ENCODE data around the gene MCM10. TPM values are rescaled to one million over a fixed set of nuclear protein-coding genes. Genes with fewer than 3 reads are reported as not detected.

MCM10 gene
- 0.42 TPM for total RNA-seq

DNA sequence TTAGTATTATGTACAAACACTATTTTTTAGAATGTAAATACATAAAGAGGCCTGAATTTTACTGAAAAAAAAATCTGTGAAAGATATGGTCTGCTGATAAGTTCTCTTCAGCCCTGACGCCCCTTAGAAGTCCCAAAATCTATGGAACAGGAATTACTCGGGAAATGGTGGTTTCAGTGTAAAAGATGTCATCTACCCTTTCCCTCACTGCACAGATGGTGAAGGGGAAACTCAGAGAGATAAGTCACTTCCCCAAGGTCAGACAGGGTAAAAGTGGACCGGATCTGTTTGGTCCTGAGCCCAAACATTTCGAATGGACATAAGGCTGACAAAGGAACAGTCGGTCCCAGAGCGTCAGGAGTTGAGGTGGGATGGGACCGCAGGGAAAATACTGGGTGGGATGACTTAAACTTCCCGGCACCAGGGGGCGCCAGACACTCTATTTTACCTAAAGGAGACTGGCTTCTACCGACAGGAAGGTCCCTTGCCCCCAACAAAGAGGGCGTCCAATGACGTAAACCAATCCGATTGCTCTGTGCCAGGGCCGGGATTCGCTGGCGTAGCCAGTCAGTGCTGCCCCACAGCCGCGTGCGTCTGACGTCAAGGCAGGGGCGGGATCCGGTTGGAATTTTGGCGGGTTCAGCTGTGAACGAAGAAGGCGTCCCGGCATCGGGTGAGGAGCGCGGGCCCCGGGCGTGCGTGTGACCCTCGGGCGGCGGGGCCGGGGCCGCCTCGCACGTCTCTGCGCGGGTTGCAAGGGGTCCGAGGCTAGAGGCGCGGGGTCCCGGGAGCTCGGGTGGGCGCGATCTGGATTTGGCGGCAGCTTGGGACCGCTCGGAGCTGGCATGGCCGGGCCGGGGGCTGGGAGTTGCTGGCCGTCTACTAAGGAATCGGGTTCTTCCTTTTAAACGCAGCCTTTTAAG lies at the start of gene MCM10:
Gene MCM10 (plus strand): TSS at position 625 of the 923 bp plus-strand sequence. CDS start 2,645 bp downstream, outside the sequence.
- Histone ChIP-seq H3K4me1 (ENCODE audit: insufficient read depth, low read length) (peaks cover 15% of the 10 kb centered on the region), H3K9me3 (ENCODE audit: low read depth, low read length) (no peaks in the 10 kb centered on the region), H3K4me3 (ENCODE audit: low read length) (peak within 1 kb of the TSS; percentile 40), H3K27me3 (ENCODE audit: insufficient read depth, low read length) (no peaks in the 10 kb centered on the region)

GRCh38 chr10:13113544-13113943 lies 47.8 kb upstream of the MCM10 start:
- H3K9me3 ChIP-seq (ENCODE audit: low read depth, low read length) = no peaks in the 10 kb centered on the region
- peaks cover 33% of the 10 kb centered on the region for H3K4me1 ChIP-seq (ENCODE audit: insufficient read depth, low read length)

DNA sequence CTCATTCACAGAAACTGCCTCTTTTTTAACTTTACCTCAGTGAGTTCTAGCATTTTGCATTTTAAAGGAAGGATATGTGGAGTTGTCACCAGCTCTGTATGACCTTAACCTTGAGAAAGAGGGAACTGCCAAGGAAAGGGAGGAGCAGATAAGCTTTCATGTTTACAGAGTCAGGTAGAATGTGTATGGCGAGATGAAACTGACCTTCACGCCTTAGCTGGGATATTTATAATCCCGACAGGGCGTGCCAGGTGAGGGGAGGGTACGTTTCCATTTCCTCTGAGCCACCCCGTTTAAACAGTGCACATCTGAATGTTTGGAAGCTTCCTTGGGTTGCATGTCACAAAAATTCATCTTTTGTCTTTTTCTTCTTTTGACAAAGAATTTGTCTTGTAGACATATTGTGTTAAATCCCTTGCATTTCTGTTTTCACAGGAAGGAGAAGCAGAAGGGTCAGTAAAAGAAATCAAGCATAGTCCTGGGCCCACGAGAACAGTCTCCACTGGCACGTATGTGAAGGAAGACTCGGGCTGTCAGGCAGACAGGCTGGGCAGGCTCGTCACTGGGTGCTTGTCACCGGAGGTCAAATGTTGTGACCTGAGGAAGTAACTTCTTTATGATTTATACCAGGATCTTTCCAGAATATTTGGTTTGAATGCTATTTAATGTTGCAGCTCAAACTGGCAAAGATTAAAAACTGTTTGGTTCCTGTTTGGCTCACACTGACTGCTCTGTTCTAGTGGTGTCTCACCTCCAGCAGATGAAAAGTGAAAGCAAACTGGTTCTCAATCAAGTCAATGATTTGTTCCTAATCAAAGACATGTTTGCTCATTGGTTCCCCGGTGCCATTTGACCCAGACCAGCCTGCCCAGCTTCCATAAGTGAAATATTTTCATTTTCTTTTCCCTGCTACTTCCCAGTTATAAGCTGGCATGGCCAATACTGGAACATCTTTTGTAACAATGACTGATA lies 45.2 kb upstream of the MCM10 start:
- no peaks in the 10 kb centered on the region for H3K9me3 ChIP-seq (ENCODE audit: low read depth, low read length)
- H3K27me3 ChIP-seq (ENCODE audit: insufficient read depth, low read length) = peaks cover 13% of the 10 kb centered on the region
- H3K4me3 ChIP-seq (ENCODE audit: low read length) = no peak overlapping the region
- peaks cover 26% of the 10 kb centered on the region for H3K4me1 ChIP-seq (ENCODE audit: insufficient read depth, low read length)

More at GRCh38 chr10:13113544-13113943, 47.8 kb upstream of the MCM10 start:
- Histone ChIP-seq H3K4me3 (ENCODE audit: low read length) (no peak overlapping the region), H3K27me3 (ENCODE audit: insufficient read depth, low read length) (peaks cover 3% of the 10 kb centered on the region)

GRCh38 chr10:13117841-13118783 lies 43.2 kb upstream of the MCM10 start:
- Histone ChIP-seq H3K4me3 (ENCODE audit: low read length) (no peak overlapping the region), H3K4me1 (ENCODE audit: insufficient read depth, low read length) (peaks cover 26% of the 10 kb centered on the region), H3K27me3 (ENCODE audit: insufficient read depth, low read length) (peaks cover 13% of the 10 kb centered on the region), H3K9me3 (ENCODE audit: low read depth, low read length) (no peaks in the 10 kb centered on the region)

- H3K4me1 ChIP-seq (ENCODE audit: insufficient read depth, low read length) = peaks cover 26% of the 10 kb centered on the region
- H3K4me3 ChIP-seq (ENCODE audit: low read length) = no peak overlapping the region
- H3K9me3 ChIP-seq (ENCODE audit: low read depth, low read length) = no peaks in the 10 kb centered on the region
- H3K27me3 ChIP-seq (ENCODE audit: insufficient read depth, low read length) = peaks cover 13% of the 10 kb centered on the region
Measured at GRCh38 chr10:13118784-13119410, 42.5 kb upstream of the MCM10 start.

DNA sequence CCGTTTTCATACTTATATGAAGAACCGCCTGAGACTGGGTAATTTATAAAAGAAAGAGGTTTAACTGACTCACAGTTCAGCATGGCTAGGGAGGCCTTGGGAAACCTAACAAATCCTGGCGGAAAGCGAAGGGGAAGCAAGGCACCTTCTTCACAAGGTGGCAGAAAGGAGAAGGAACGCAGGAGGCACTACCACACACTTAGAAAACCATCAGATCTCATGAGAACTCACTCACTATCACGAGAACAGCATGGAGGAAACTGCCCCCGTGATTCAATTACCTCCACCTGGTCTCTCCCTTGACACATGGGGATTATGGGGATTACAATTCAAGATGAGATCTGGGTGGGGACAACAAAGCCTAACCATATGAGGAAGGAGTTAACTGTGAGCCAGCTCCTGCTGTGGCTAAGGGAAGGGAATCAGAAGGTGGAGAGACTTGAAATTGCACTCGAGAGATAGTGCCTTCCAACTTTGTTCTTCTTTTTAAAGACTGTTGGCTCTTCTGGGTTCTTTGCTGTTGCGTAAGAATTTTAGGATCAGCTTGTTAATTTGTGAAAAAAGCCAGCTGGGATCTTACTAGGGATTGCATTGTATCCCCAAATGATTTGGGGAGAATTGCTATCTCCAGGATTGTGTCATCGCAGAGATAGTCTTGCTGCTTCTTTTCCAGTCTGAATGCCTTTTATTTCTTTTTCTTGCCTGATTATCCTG lies 40.4 kb upstream of the MCM10 start:
- Histone ChIP-seq H3K4me1 (ENCODE audit: insufficient read depth, low read length) (peaks cover 22% of the 10 kb centered on the region), H3K27me3 (ENCODE audit: insufficient read depth, low read length) (peaks cover 10% of the 10 kb centered on the region), H3K4me3 (ENCODE audit: low read length) (no peak overlapping the region), H3K9me3 (ENCODE audit: low read depth, low read length) (no peaks in the 10 kb centered on the region)

- H3K4me3 ChIP-seq (ENCODE audit: low read length) = no peak overlapping the region
- H3K9me3 ChIP-seq (ENCODE audit: low read depth, low read length) = no peaks in the 10 kb centered on the region
- H3K27me3 ChIP-seq (ENCODE audit: insufficient read depth, low read length) = peaks cover 10% of the 10 kb centered on the region
- peaks cover 17% of the 10 kb centered on the region for H3K4me1 ChIP-seq (ENCODE audit: insufficient read depth, low read length)
Measured at GRCh38 chr10:13121500-13121854, 39.9 kb upstream of the MCM10 start.

- Histone ChIP-seq H3K4me1 (ENCODE audit: insufficient read depth, low read length) (no peaks in the 10 kb centered on the region), H3K9me3 (ENCODE audit: low read depth, low read length) (no peaks in the 10 kb centered on the region), H3K4me3 (ENCODE audit: low read length) (no peak overlapping the region), H3K27me3 (ENCODE audit: insufficient read depth, low read length) (no peaks in the 10 kb centered on the region)
Measured at GRCh38 chr10:13136651-13137050, 24.7 kb upstream of the MCM10 start.

DNA sequence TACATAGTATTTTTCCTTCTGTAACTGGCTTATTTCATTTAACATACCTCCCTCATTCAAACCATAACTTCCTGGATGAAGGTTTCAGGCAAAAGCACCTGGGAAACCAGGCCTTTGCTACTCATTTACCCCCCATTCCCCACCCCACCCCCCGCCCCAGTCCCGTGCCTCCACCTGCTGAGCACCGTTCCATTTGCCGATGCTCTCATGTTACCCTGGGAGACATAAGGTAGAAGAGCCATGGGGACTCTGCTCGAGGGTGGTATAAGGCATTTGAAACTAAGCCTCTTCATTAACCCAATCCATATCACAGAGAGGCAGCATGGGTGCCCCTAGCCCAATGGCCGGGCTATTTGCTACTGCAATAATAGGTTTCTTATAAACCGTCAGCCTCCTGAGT lies 22.2 kb upstream of the MCM10 start:
- no peaks in the 10 kb centered on the region for H3K9me3 ChIP-seq (ENCODE audit: low read depth, low read length)
- H3K27me3 ChIP-seq (ENCODE audit: insufficient read depth, low read length) = no peaks in the 10 kb centered on the region
- no peaks in the 10 kb centered on the region for H3K4me1 ChIP-seq (ENCODE audit: insufficient read depth, low read length)
- no peak overlapping the region for H3K4me3 ChIP-seq (ENCODE audit: low read length)

DNA sequence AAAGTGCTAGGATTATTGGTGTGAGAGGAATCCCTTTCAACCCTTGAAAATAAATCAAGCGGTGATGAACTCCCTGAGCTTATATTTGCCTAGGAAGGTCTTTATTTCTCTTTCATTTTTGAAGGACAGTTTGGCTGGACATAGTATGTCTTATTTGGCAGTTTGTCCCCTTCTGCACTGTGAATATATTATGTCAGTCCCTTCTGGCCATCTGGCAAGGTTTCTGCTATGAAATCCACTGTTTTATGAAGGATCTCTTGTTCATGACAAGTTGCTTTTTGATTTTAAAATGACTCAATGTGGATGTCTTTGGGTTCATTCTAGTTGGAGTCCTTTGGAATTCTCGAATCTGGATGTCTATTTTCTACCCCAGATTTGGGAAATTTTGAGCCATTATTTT lies 21.7 kb upstream of the MCM10 start:
- H3K9me3 ChIP-seq (ENCODE audit: low read depth, low read length) = no peaks in the 10 kb centered on the region
- H3K4me3 ChIP-seq (ENCODE audit: low read length) = no peak overlapping the region
- no peaks in the 10 kb centered on the region for H3K27me3 ChIP-seq (ENCODE audit: insufficient read depth, low read length)
- H3K4me1 ChIP-seq (ENCODE audit: insufficient read depth, low read length) = no peaks in the 10 kb centered on the region

DNA sequence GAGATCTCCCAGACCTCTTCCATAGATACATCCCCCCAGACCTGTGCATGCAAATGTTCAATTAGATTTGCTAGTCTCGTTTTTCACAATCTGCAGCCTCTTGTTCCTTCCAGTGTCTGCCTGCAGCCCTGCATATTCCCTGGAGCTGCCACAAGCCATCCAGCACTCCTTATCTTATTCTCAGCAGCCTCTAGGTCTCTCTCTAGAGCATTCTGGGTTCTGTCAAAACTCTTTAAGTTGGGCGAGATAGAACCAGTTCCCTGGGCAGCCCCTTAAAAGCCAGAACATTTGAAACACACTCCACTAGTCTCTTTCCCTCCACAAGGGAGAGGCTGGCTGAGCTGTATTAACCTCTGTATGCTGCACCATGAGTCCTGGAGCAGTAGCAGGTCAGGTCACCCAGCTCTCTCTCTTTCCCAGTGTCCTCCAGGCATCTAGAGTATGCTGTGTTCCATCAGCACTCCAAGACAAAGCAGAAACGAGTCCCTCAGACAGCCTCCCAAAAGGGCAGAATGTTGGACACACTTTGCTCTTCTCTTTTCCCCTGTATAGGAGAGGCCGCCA lies 20.6 kb upstream of the MCM10 start:
- no peak overlapping the region for H3K4me3 ChIP-seq (ENCODE audit: low read length)
- H3K4me1 ChIP-seq (ENCODE audit: insufficient read depth, low read length) = no peaks in the 10 kb centered on the region
- no peaks in the 10 kb centered on the region for H3K9me3 ChIP-seq (ENCODE audit: low read depth, low read length)
- no peaks in the 10 kb centered on the region for H3K27me3 ChIP-seq (ENCODE audit: insufficient read depth, low read length)

DNA sequence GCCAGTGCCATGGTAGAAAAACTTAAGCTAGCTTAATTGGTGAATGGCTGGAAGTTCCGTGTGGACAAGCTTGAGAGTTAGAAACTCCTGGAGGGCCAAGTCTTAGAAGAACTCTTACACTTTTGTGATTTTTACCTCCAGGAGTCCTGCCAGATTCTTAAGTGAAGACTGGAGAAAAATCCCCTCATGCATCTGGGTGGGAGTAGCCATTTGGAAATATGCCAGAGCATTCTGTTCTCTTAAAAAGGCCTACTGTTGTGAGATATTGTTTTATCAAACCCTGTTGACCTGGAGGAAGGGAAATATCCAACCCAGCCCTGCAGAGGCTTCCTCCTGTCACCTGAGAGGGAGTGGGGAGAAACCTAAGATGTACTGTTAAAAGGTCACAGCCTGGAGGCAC lies 17.6 kb upstream of the MCM10 start:
- H3K4me1 ChIP-seq (ENCODE audit: insufficient read depth, low read length) = no peaks in the 10 kb centered on the region
- no peaks in the 10 kb centered on the region for H3K9me3 ChIP-seq (ENCODE audit: low read depth, low read length)
- no peaks in the 10 kb centered on the region for H3K27me3 ChIP-seq (ENCODE audit: insufficient read depth, low read length)
- no peak overlapping the region for H3K4me3 ChIP-seq (ENCODE audit: low read length)

DNA sequence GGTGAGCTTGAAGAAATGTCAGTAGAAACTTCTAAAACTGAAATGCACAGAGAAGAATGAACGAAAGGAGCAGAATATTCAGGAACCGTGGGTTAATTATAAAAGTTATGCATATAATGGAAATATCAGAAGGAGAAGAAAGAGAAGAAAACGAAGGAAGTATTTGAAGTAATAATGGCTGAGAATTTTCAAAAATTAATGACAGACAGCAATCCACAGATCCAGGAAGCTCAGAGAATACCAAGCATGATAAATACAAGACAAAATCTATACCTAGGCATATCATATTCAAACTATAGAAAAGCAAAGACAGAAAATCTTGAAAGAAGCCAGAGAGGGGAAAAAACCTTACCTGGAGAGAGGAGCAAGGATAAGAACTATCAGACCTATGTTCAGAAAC lies 16.5 kb upstream of the MCM10 start:
- H3K4me3 ChIP-seq (ENCODE audit: low read length) = no peak overlapping the region
- no peaks in the 10 kb centered on the region for H3K9me3 ChIP-seq (ENCODE audit: low read depth, low read length)
- H3K4me1 ChIP-seq (ENCODE audit: insufficient read depth, low read length) = no peaks in the 10 kb centered on the region
- H3K27me3 ChIP-seq (ENCODE audit: insufficient read depth, low read length) = no peaks in the 10 kb centered on the region

All from mononuclear cell (primary cell).